A673 (cell line): ENCODE results near the gene TAC3.

Source experiments
- EZH2 ChIP-seq: fragments of 200-600 bp; sonication (generic); IDR thresholded peaks from 2 replicates; pipeline ENCODE4 v1.6.1; 2017; ENCODE audit warnings: borderline replicate concordance, low read depth, mild to moderate bottlenecking, mixed read lengths, antibody characterized with exemption, low read length; ENCODE audit not compliant: poor library complexity, severe bottlenecking
- TF ChIP-seq, protein P1 (sequence below): fragments of 300-800, 200-600 bp; sonication (generic); conservative IDR thresholded peaks from 2 replicates; pipeline ENCODE4 v1.5.1; 2017; ENCODE audit warnings: low read depth, mild to moderate bottlenecking, antibody characterized with exemption, low read length, moderate library complexity, mixed read lengths

DNA sequence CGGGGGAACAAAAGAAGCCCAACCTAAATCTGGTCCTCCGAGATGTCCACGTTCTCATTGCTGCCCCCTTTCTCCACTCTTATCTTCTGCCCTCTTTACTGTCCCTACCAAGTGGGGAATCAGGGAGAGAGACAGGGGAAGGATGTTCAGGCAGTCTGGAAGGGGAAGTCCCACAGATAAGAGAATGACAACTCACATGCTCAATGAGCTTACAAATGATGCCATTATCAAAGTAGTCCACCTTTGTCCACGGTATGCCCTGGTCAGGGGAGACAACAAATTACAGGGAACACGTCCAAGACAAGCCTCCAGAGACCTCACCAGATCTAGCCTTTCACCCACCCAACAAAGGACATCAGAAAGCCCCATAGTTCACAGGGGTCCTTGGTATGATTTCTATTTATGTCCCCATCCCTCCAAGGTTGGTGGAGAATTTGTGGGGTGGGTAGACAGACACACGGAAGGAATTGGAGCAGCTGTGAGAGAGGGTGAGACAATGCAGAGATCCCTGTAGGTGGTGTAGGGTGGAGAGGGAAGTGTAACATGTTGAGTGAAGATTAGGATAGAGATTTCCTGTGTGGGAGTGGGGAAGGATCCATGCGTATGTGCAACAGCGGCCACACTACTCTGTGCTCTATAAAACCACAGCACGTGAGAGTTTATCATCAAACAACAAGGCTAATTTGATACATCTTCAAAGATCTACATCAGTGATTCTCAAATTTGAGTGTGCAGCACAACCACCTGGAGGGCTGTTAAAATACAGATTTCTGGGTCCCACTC is 22.9 kb upstream of the TAC3 start:
- TF ChIP-seq, protein P1, sequence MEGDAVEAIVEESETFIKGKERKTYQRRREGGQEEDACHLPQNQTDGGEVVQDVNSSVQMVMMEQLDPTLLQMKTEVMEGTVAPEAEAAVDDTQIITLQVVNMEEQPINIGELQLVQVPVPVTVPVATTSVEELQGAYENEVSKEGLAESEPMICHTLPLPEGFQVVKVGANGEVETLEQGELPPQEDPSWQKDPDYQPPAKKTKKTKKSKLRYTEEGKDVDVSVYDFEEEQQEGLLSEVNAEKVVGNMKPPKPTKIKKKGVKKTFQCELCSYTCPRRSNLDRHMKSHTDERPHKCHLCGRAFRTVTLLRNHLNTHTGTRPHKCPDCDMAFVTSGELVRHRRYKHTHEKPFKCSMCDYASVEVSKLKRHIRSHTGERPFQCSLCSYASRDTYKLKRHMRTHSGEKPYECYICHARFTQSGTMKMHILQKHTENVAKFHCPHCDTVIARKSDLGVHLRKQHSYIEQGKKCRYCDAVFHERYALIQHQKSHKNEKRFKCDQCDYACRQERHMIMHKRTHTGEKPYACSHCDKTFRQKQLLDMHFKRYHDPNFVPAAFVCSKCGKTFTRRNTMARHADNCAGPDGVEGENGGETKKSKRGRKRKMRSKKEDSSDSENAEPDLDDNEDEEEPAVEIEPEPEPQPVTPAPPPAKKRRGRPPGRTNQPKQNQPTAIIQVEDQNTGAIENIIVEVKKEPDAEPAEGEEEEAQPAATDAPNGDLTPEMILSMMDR = no peak
- no peak for TF ChIP-seq EZH2
